GM12878 (cell line): Measurements from ENCODE around the gene ASNSD1. TPM values are rescaled to one million over a fixed set of nuclear protein-coding genes. Genes with fewer than 3 reads are reported as not detected.
"Not testable (repeated sequence)": the region's sequence is repeated elsewhere in the genome, so short reads cannot be mapped to it uniquely, and the experiment has no call there.

Experiments used
- ATAC-seq: fragments of 200-7000 bp; cut with Tn5 transposase; 3 replicates; pipeline ENCODE4 v1.9.1; 2020; ENCODE audit warnings: mild to moderate bottlenecking, moderate library complexity
- BruUV-seq: library from RNA; stranded (reverse); fragments of 400-500 nt; replicated peaks from 2 replicates; lab custom pipeline; 2021; lab: Mats Ljungman, UMichigan
- CTCF ChIA-PET: fragments of 300-600 bp; sonication (Branson Sonifier 250); formaldehyde crosslinking; extraction: SDS; loops from one replicate; lab custom pipeline; 2021; ENCODE audit warnings: inconsistent platforms; lab: Yijun Ruan, JAX
- POLR2A ChIA-PET: fragments of 350-600 bp; formaldehyde crosslinking; extraction: SDS; loops from one replicate; lab custom pipeline; 2021; ENCODE audit warnings: inconsistent platforms; lab: Charles Lee
- RAD21 ChIA-PET: fragments of 300-600 bp; sonication (Branson Sonifier 250); formaldehyde crosslinking; loops from one replicate; lab custom pipeline; 2023; ENCODE audit warnings: antibody characterized with exemption; ENCODE audit not compliant: unreplicated experiment; lab: Charles Lee
- SMC1A ChIA-PET: fragments of 300-600 bp; sonication (Branson Sonifier 250); formaldehyde crosslinking; loops from one replicate; lab custom pipeline; 2023; ENCODE audit not compliant: unreplicated experiment, uncharacterized antibody; lab: Charles Lee
- DNase-seq: peaks from one replicate; pipeline ENCODE4 v3.0.0-alpha.2; 2011; ENCODE audit warnings: low read depth, low spot score
- FAIRE-seq: peaks from 3 replicates; lab custom pipeline; 2011; peaks lifted over from hg19 to GRCh38; lab: Jason Lieb, UNC
- H2AFZ ChIP-seq: 2 replicates; pipeline ENCODE4 v1.6.0; 2011; ENCODE audit warnings: low read depth, low read length, control low read depth; ENCODE audit not compliant: control insufficient read depth
- H3K27ac ChIP-seq: 2 replicates; pipeline ENCODE4 v1.5.1; 2011; ENCODE audit warnings: control low read depth; ENCODE audit not compliant: control insufficient read depth, insufficient read depth
- H3K27me3 ChIP-seq, 2 experiments: replicated peaks in 1 of 2; 2 replicates each; pipeline versions ENCODE4 v1.6.0 to v1.6.1; 2011; ENCODE audit warnings: low read length in 1 of 2; ENCODE audit not compliant: control insufficient read depth in 2 of 2, insufficient read depth in 2 of 2
- H3K36me3 ChIP-seq, 2 experiments: 2 replicates each; pipeline ENCODE4 v1.5.1; 2011; ENCODE audit warnings: low read length in 1 of 2; ENCODE audit not compliant: control insufficient read depth in 2 of 2, insufficient read depth in 2 of 2
- H3K4me1 ChIP-seq: 2 replicates; pipeline ENCODE4 v1.6.1; 2011; ENCODE audit warnings: mild to moderate bottlenecking, low read length, moderate library complexity, mixed read lengths; ENCODE audit not compliant: control insufficient read depth, insufficient read depth
- H3K4me2 ChIP-seq: 2 replicates; pipeline ENCODE4 v1.6.0; 2011; ENCODE audit warnings: control low read depth; ENCODE audit not compliant: control insufficient read depth, insufficient read depth
- H3K4me3 ChIP-seq: fragments of 200-600 bp; sonication (generic); 2 replicates; pipeline ENCODE4 v1.5.1; 2016
- H3K79me2 ChIP-seq: 2 replicates; pipeline ENCODE4 v1.6.0; 2011; ENCODE audit warnings: low read length; ENCODE audit not compliant: control insufficient read depth, insufficient read depth
- H3K9ac ChIP-seq: 2 replicates; pipeline ENCODE4 v1.8.0; 2011; ENCODE audit warnings: low read length, control low read depth, mixed read lengths; ENCODE audit not compliant: control insufficient read depth, insufficient read depth
- H3K9me3 ChIP-seq: replicated peaks from 3 replicates; pipeline ENCODE4 v1.5.1; 2011; ENCODE audit warnings: mild to moderate bottlenecking, low read length; ENCODE audit not compliant: control insufficient read depth, insufficient read depth
- H4K20me1 ChIP-seq: 2 replicates; pipeline ENCODE4 v1.6.0; 2011; ENCODE audit not compliant: control insufficient read depth, insufficient read depth
- WGBS: methylation state at CpG from one replicate; pipeline ENCODE4 v1.1.6; 2016; ENCODE audit warnings: low lambda C conversion rate; ENCODE audit not compliant: insufficient replicate concordance, insufficient coverage; ENCODE audit errors: missing lambda C conversion rate; 5-methylcytosine and 5-hydroxymethylcytosine counted together
- in situ Hi-C: fragments of 300-500 bp; cut with MboI; formaldehyde crosslinking; loops from 9 replicates; pipeline ENCODE4 v1.14.3; 2018; ENCODE audit warnings: mixed read lengths
- intact Hi-C: fragments of 100-400 bp; cut with micrococcal nuclease; formaldehyde crosslinking; loops from one replicate; pipeline ENCODE4 v1.14.2; 2022; ENCODE audit not compliant: unreplicated experiment
- polyA plus RNA-seq, 11 experiments: library from polyadenylated mRNA; depleted of rRNA in 4 of 11; unstranded in 6 of 11; stranded (reverse) in 5 of 11; fragments of >200 nt; fragmentation: Nextera tagmentation in 4 of 11; fragmentation: Illumina TruSeq in 1 of 11; extraction: Ambion mirVana in 4 of 11; extraction: Trizol in 1 of 11; gene quantifications; 1 replicate in 1 of 11; 2 replicates in 10 of 11; pipeline versions ENCODE4 v1.2.1 to v1.2.3, GENCODE V29; 2011 to 2016; ENCODE audit warnings: inconsistent platforms in 2 of 11, missing spikeins in 2 of 11, low read depth in 1 of 11
- total RNA-seq, 4 experiments: library from RNA; depleted of rRNA in 3 of 4; stranded (reverse); fragments of >200 nt in 3 of 4; fragmentation: Illumina TruSeq in 1 of 4; extraction: Trizol in 1 of 4; gene quantifications; 2 replicates each; pipeline versions ENCODE4 v1.2.1 to v1.2.3, GENCODE V29; 2013 to 2021
- TF ChIP-seq, protein P1 (sequence below): IDR thresholded peaks from 2 replicates; pipeline ENCODE4 v1.6.1; 2012; ENCODE audit warnings: improper control_type of control experiment, low read depth, low read length; ENCODE audit not compliant: insufficient replicate concordance

The ASNSD1 gene
- total and polyA plus RNA-seq, 10 of the 15 experiments (the other 5 are each of a cell fraction or from before 2014, with no cell fraction given): 39.1 to 89.8 (median 72.1) TPM

DNA sequence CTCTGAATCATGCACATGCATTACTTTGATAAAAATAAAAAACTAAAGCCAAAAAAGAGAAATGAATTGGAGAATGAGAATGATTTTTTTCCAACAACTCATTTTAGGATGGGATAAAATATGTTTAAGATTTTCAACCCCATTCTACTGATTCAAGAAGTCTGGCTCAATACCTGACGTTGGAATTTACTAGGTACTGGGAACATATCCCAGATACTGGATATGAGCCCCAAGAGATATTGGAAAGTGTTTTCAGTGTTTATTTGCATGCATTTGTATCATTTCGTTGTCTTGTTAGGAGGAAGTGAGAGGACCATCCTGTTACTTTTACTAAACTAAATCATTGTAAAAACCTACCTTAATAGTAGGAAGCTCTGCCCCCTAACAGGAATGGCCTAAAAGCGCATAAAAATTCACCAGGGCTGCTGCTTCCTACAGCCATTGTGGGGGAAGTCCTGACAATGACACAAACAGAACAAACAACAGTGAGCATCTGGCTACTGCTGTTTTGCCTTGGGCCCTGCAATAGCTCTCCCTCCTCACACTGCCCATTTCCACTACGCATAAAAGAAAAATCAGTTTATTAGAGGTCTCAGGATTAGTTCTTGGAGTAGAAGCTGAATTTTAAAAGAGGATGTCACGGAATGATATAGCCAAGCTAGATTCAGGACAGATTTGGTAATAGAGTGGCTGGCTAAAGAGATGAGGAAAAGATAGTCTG lies 48.4 kb downstream of the ASNSD1 start (continued):
- TF ChIP-seq, protein P1, sequence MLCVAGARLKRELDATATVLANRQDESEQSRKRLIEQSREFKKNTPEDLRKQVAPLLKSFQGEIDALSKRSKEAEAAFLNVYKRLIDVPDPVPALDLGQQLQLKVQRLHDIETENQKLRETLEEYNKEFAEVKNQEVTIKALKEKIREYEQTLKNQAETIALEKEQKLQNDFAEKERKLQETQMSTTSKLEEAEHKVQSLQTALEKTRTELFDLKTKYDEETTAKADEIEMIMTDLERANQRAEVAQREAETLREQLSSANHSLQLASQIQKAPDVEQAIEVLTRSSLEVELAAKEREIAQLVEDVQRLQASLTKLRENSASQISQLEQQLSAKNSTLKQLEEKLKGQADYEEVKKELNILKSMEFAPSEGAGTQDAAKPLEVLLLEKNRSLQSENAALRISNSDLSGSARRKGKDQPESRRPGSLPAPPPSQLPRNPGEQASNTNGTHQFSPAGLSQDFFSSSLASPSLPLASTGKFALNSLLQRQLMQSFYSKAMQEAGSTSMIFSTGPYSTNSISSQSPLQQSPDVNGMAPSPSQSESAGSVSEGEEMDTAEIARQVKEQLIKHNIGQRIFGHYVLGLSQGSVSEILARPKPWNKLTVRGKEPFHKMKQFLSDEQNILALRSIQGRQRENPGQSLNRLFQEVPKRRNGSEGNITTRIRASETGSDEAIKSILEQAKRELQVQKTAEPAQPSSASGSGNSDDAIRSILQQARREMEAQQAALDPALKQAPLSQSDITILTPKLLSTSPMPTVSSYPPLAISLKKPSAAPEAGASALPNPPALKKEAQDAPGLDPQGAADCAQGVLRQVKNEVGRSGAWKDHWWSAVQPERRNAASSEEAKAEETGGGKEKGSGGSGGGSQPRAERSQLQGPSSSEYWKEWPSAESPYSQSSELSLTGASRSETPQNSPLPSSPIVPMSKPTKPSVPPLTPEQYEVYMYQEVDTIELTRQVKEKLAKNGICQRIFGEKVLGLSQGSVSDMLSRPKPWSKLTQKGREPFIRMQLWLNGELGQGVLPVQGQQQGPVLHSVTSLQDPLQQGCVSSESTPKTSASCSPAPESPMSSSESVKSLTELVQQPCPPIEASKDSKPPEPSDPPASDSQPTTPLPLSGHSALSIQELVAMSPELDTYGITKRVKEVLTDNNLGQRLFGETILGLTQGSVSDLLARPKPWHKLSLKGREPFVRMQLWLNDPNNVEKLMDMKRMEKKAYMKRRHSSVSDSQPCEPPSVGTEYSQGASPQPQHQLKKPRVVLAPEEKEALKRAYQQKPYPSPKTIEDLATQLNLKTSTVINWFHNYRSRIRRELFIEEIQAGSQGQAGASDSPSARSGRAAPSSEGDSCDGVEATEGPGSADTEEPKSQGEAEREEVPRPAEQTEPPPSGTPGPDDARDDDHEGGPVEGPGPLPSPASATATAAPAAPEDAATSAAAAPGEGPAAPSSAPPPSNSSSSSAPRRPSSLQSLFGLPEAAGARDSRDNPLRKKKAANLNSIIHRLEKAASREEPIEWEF: no peak

DNA sequence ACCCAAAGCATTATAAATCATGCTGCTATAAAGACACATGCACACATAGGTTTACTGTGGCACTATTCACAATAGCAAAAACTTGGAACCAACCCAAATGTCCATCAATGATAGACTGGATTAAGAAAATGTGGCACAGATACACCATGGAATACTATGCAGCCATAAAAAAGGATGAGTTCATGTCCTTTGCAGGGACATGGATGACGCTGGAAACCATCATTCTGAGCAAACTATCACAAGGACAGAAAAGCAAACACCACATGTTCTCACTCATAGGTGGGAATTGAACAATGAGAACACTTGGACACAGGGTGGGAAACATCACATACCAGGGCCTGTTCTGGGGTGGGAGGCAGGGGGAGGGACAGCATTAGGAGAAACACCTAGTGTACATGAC lies 56.3 kb downstream of the ASNSD1 start:
- H3K36me3 ChIP-seq, H3K27me3 ChIP-seq, DNase-seq, BruUV-seq, H3K4me1 ChIP-seq, RAD21 ChIA-PET, H3K27ac ChIP-seq, intact Hi-C loops, FAIRE-seq, H3K4me2 ChIP-seq, H4K20me1 ChIP-seq, H3K79me2 ChIP-seq, POLR2A ChIA-PET, in situ Hi-C loops, H3K9me3 ChIP-seq, ATAC-seq, SMC1A ChIA-PET, H2AFZ ChIP-seq, CTCF ChIA-PET, H3K4me3 ChIP-seq, H3K9ac ChIP-seq: not testable (repeated sequence)
- 100% methylated on average over 1 of the region's 1 CpG for WGBS
